IPS-20b (cell line): ENCODE data around the gene RBM20.
A peak's percentile ranks its signal among the peaks of the same experiment; 100 is the strongest.

Experiments
- H3K27ac ChIP-seq: one replicate; pipeline ENCODE4 v1.5.1; 2013; ENCODE audit warnings: low read length
- H3K27me3 ChIP-seq: 2 replicates; pipeline ENCODE4 v1.6.1; 2013; ENCODE audit warnings: mild to moderate bottlenecking, low read length, inconsistent platforms; ENCODE audit not compliant: insufficient read depth
- H3K36me3 ChIP-seq: 2 replicates; pipeline ENCODE4 v1.6.1; 2013; ENCODE audit warnings: low read depth, mild to moderate bottlenecking, inconsistent platforms, low read length, moderate library complexity; ENCODE audit not compliant: insufficient read depth
- H3K4me1 ChIP-seq: 2 replicates; pipeline ENCODE4 v1.6.1; 2013; ENCODE audit warnings: mild to moderate bottlenecking, control low read depth, inconsistent platforms, low read length, moderate library complexity; ENCODE audit not compliant: insufficient read depth
- H3K4me3 ChIP-seq: 2 replicates; pipeline ENCODE4 v1.5.1; 2013; ENCODE audit warnings: mild to moderate bottlenecking, low read length, inconsistent platforms
- H3K9ac ChIP-seq: 2 replicates; pipeline ENCODE4 v1.6.1; 2013; ENCODE audit warnings: low read depth, mild to moderate bottlenecking, inconsistent platforms, low read length, moderate library complexity
- H3K9me3 ChIP-seq: 2 replicates; pipeline ENCODE4 v1.6.1; 2013; ENCODE audit warnings: mild to moderate bottlenecking, low read depth, low read length, inconsistent platforms; ENCODE audit not compliant: insufficient read depth

RBM20 gene

DNA sequence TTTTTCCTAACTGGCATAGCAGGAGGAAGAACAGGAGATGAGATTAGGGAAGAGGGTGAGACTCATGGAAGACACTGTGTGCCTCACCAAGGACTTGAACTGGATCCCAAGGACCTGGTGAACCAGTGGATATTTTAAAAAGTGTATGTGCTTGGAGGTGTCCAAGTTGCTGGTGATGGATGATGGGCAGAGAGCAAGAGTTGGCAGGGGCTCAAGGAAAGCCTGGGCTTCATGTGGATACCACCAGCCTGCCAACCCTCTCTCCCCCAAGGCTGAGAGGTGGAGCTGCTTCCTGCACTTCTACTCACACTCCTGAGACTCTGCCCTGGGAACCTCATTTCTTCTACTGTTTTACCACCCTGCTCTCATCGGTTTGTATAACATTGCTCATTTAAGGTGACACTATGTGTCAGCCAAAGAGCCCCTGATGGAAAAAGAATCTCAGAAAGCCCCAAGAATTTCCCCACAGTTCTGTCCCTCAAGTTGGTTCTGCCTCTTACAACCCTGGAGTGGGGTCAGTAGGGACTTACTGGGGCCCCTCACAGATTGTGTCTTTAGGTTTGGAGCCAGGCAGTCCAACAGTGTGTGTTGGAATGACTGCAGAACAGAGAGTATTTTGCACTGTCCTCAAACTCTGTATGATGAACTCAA, 171.3 kb downstream of the RBM20 start:
- Histone ChIP-seq H3K4me3 (no peak overlapping the region), H3K36me3 (no peaks in the 10 kb centered on the region), H3K4me1 (no peaks in the 10 kb centered on the region), H3K9me3 (no peaks in the 10 kb centered on the region), H3K27ac (no peak overlapping the region), H3K27me3 (no peaks in the 10 kb centered on the region), H3K9ac (no peak overlapping the region)

DNA sequence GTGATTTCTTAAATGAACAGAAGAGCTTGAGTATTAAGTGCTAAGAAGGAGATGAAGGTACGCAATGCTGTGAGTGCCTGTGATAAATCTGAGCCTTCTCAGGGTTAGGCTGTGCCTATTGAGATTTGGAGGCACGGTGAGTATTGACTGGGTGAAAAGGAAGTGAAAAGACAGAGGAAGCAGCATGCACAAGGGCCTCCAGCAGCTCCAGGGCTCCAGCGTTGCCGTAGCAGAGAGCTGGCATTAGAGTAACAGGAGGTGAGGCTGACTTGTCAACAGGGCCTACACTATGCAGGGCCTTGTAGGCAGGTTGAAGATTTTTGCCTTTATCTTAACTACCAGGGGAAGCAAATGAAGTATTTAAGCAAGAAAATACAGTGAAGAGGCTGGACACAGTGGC, 173.5 kb downstream of the RBM20 start:
- no peaks in the 10 kb centered on the region for H3K36me3 ChIP-seq
- peaks cover 7% of the 10 kb centered on the region; the same call in 1 of the 2 replicates for H3K4me1 ChIP-seq
- H3K27ac ChIP-seq: no peak overlapping the region
- no peaks in the 10 kb centered on the region for H3K27me3 ChIP-seq
- no peak overlapping the region for H3K9ac ChIP-seq
- no peak overlapping the region for H3K4me3 ChIP-seq
- H3K9me3 ChIP-seq: no peaks in the 10 kb centered on the region

DNA sequence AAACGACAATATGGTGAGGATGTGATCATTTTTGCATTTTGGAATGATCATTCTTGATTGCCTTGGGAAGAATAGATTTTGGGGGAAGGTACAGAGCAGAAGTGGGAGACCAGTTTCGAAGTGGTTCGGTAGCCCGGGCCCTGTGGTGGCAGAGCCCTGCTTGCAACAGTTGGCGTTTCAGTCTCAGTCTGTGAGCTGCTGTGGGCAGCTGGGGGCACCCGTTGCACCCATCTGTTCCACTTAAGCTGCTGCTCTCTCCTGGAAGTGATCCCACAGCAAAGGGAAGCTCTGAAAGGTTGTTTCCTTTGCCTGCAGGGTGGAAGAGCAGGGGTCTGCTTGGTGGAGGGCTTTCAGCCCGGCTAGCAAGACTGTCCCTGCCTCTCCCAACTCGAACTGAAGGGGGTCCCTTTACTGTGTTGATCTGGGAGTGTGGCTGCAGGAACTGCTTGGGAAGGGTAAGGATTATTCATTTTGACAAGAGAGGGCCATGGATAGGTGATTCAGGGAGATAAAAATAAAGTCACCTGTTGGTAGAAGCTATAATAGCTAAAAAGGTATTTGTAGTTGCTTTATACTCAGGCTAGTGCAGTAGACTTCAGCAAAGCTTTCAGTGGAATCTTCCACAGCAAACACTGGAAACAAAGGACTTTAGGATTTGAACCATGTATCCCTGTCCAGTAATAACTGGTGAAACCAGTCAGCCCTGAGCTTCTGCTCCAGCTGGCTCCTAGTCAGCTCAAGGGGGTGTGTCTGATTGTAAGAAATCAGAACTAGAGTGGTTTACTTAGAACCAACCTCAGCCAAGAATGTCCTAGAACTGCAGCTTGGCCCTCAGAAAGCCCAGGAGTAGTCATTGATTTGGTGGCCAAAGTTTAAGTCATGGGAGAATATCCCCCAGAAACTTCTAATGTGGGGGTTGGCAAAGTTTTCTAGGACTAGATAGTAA, 174.4 kb downstream of the RBM20 start:
- H3K27ac ChIP-seq: no peak overlapping the region
- no peaks in the 10 kb centered on the region for H3K27me3 ChIP-seq
- H3K9me3 ChIP-seq: no peaks in the 10 kb centered on the region
- no peaks in the 10 kb centered on the region for H3K36me3 ChIP-seq
- peaks cover 16% of the 10 kb centered on the region; the same call in 1 of the 2 replicates for H3K4me1 ChIP-seq
- no peak overlapping the region for H3K9ac ChIP-seq
- H3K4me3 ChIP-seq: no peak overlapping the region

DNA sequence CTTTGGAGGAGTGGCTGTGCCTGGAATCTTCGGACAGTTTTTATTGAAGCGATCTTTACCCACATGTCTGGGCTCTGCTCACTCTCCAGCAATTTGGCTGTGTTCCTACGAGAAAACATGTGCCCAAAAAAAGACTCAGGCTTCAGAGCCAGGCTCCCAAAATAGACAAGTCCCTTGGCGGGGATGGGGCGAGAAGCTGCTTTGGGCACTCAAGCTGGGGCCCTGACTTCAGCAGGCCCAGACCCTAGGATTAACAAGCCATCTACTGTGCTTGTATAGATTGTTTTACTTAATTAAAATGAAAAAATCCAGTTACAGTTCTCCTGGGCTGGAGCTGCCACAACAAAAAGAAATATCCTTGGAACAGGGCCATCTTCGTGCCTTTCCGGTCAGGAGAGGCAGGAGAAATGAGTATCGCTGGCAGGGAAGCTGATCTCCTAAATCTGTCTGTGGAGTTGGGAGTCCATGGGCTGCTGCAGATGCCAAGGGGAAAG, 176.2 kb downstream of the RBM20 start:
- Histone ChIP-seq H3K4me3 (no peak overlapping the region), H3K9me3 (no peaks in the 10 kb centered on the region), H3K9ac (no peak overlapping the region), H3K27ac (no peak overlapping the region), H3K4me1 (peaks cover 16% of the 10 kb centered on the region; the same call in 1 of the 2 replicates), H3K27me3 (no peaks in the 10 kb centered on the region), H3K36me3 (no peaks in the 10 kb centered on the region)

GRCh38 chr10:110821508-110821907, 177.4 kb downstream of the RBM20 start:
- peaks cover 16% of the 10 kb centered on the region; the same call in 1 of the 2 replicates for H3K4me1 ChIP-seq
- no peak overlapping the region for H3K4me3 ChIP-seq
- H3K9ac ChIP-seq: no peak overlapping the region
- no peak overlapping the region for H3K27ac ChIP-seq
- H3K36me3 ChIP-seq: no peaks in the 10 kb centered on the region
- no peaks in the 10 kb centered on the region for H3K27me3 ChIP-seq
- H3K9me3 ChIP-seq: no peaks in the 10 kb centered on the region

DNA sequence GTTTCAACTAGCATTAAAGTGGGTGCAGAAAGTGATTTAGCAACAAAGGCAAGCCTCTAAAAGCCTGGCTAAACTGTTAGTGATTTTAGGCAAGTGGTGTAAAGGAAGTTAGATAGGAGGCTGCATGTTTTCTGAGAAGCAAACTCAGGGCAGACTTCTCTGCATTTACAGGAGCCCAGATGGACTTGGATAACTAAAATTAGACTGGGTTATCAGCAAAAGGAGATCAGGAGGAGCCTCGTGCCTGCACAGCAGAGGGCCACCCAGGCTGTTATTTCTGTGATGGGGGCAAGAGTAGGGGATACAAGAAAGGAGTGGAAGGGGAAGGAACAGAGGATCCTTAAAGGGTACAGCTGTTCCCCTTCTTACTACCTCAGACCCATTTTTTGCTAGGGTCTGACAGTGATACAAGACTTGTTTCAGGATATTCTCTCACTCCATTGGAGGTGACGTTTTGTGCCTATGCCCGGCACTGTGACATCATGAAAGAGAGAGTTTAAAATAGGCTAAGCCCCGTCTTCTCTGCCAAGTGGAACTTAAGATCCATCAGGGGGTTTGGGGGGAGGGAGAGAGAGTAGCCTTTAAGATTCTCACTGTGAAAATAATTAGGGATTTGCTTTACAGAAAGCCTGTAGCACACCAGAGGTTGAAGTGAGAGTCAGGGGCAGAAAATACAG, 178.0 kb downstream of the RBM20 start:
- H3K9ac ChIP-seq: peak overlapping the region; percentile 3
- peak overlapping the region; percentile 12; the same call in 1 of the 2 replicates for H3K4me3 ChIP-seq
- H3K27ac ChIP-seq: no peak overlapping the region
- H3K36me3 ChIP-seq: no peaks in the 10 kb centered on the region
- H3K9me3 ChIP-seq: no peaks in the 10 kb centered on the region
- H3K27me3 ChIP-seq: no peaks in the 10 kb centered on the region
- peaks cover 16% of the 10 kb centered on the region; the same call in 1 of the 2 replicates for H3K4me1 ChIP-seq

DNA sequence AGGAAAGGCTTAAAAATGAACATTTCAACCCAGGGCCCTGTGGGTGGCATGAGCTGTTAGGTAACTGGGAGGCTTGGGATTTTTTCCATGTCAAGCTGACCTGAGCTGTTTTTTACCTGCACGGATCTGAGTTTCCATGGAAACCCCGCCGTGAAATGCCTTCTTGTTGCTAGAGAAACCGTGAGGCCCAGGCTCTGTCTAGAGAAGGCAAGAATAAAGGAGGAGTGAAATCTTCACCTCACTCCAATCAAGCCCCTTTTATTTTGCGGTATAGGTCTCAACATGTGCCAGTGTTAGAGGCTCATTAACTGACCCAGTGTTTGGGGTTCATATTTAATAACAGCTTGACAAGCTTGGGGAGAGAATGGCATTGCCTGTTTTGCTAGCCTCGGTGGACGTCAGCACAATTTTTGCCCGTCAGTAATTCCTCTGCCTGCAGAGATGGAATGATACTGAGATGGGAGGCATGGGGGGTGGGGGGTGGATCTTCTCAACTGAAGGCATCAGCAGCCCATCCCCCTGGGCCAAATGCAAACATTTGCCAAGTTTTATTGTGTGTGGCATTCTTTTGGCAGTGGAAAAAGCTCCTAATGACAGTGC, 178.7 kb downstream of the RBM20 start:
- Histone ChIP-seq H3K27ac (no peak overlapping the region), H3K9ac (peak overlapping the region; percentile 3; the same call in 1 of the 2 replicates)

DNA sequence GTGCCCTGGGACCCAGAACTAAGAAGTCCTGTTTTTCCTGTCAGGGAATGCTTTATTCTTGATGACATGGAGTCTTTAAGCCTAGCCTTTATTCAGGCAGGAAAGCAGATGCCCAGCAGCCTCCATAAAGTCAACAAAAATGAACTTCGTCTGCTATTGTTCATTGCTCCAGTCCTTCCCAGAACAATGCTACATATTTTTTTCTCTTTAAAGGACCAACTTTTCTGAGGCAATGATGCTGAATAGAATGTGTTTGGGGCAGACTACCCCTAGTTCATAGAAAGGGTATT, 180.0 kb downstream of the RBM20 start:
- peaks cover 16% of the 10 kb centered on the region; the same call in 1 of the 2 replicates for H3K4me1 ChIP-seq

More for the DNA sequence above, 178.7 kb downstream of the RBM20 start:
- H3K4me3 ChIP-seq: peak overlapping the region; percentile 12; the same call in 1 of the 2 replicates
- no peaks in the 10 kb centered on the region for H3K27me3 ChIP-seq
- H3K36me3 ChIP-seq: no peaks in the 10 kb centered on the region
- peaks cover 16% of the 10 kb centered on the region; the same call in 1 of the 2 replicates for H3K4me1 ChIP-seq
- no peaks in the 10 kb centered on the region for H3K9me3 ChIP-seq

DNA sequence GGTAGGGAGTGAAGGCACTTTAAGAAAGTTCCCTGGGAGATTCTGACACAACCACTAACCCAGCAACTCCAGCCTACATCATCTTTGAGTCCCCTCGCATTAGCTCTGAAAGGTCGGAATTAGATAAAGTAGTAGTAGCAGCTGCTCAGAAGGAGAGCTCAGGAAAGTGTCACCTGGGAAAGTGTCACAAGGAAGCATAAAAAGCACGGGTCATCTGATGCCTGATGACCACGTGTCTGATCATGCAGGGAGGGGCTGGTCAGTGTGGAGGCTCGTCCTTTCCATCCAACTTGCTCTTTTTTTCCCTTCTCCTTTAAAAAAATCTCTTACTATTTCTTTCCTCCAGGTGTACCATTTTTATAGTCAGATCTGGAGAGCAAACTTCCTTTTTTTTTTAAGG, 180.5 kb downstream of the RBM20 start:
- Histone ChIP-seq H3K27ac (no peak overlapping the region), H3K27me3 (no peaks in the 10 kb centered on the region), H3K36me3 (no peaks in the 10 kb centered on the region), H3K9me3 (no peaks in the 10 kb centered on the region), H3K4me3 (no peak overlapping the region), H3K9ac (no peak overlapping the region), H3K4me1 (peaks cover 16% of the 10 kb centered on the region; the same call in 1 of the 2 replicates)

More for the DNA sequence above, 180.0 kb downstream of the RBM20 start:
- Histone ChIP-seq H3K4me3 (no peak overlapping the region), H3K27ac (no peak overlapping the region), H3K9ac (no peak overlapping the region), H3K36me3 (no peaks in the 10 kb centered on the region), H3K9me3 (no peaks in the 10 kb centered on the region), H3K27me3 (no peaks in the 10 kb centered on the region)

DNA sequence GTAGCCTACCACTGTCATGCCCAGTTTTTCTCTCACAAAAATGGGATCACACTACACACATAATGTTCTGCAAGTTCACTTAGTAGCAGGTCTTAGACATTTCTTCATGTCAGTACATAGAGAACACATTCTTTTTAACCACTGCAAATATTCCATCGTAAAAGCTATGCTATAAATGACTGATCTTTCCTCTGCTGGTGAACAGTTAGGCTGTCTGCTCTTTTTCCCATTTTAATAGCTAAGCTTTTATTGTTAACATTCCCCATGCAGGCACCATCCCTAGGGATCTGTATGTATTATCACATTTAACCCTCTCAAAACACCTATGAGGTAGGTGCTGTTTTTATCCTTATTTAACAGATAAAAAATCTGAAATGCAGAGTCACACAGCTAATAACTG, 181.4 kb downstream of the RBM20 start:
- Histone ChIP-seq H3K27ac (no peak overlapping the region), H3K9me3 (no peaks in the 10 kb centered on the region)

DNA sequence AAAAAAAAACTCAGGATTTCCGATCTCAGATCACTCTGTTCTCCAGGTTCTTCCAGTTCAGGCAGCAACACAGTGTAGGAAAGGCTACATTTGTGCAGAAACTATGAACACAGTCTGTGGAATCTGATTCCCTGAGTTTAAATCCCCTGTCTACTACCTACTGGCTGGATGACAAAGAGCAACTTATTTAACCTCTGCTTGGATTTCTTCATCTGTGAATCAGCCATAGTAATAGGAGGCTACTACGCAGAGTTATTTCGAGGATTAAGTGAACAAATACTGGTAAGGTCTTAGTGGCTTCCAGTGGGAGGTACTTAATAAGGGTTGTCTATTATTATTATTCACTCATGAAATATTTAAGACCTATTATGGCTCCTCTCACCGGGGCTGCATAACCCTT, 183.3 kb downstream of the RBM20 start:
- no peak overlapping the region for H3K9ac ChIP-seq
- H3K36me3 ChIP-seq: no peaks in the 10 kb centered on the region
- peaks cover 10% of the 10 kb centered on the region; the same call in 1 of the 2 replicates for H3K4me1 ChIP-seq
- no peaks in the 10 kb centered on the region for H3K9me3 ChIP-seq
- no peak overlapping the region for H3K4me3 ChIP-seq
- no peak overlapping the region for H3K27ac ChIP-seq
- H3K27me3 ChIP-seq: no peaks in the 10 kb centered on the region

More for the DNA sequence above, 181.4 kb downstream of the RBM20 start:
- no peak overlapping the region for H3K4me3 ChIP-seq
- no peak overlapping the region for H3K9ac ChIP-seq
- H3K27me3 ChIP-seq: no peaks in the 10 kb centered on the region
- H3K36me3 ChIP-seq: no peaks in the 10 kb centered on the region
- H3K4me1 ChIP-seq: peaks cover 16% of the 10 kb centered on the region; the same call in 1 of the 2 replicates
